ENCODE data around the gene CCDC3.
"Not testable (repeated sequence)": the region's sequence is repeated elsewhere in the genome, so short reads cannot be mapped to it uniquely, and the experiment has no call there.

The CCDC3 gene

DNA sequence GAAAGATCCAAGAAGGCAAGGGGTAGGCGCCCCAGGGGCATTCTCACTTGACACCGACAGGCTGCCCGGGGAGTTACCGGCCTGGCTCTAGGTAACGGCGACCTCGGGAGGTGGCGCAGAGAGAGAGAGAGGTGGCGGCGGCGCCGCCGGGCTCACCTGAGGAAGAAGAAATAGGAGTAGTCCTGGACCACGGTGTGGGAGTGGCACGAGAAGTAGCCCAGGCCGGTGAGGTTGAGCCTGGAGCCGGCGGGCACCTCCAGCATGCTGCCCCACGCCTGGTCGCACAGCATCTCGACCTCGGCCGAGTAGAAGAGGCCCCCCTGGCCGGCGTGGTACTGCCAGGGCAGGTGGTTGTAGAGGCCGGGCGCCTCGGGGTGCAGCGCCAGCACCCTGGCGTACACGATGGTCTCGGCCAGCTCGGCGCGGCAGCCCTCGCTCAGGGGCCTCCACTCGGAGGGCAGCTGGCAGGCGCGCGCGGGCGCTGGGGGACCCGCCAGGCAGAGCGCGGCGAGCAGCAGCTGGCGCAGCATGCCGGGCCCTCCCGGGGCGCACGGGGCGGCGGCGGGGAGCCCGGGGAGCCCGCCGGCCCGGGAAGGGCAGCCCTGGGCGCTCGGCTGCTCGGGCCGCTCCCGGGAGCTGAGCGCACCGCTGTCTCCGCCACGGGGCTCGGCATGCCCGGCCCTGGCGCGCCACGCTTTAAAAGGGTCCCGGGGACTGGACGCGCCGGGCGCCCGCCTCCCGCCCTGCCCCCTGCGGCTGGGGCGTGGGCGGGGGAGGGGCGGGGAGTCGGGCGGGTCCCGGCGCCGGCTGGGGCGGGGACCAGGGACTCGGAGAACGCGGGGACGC lies at the start of gene CCDC3:
Gene CCDC3, minus strand, starts transcription at position 673 of the 846 bp plus-strand sequence. Its CDS starts 143 bp downstream, at position 530.
- Mint-ChIP-seq H3K36me3 (no peaks in the 10 kb centered on the region), H3K9me3 (no peaks in the 10 kb centered on the region), H3K4me3 (peak within 1 kb of the TSS; percentile 60), H3K27ac (no peak within 1 kb of the TSS), H3K4me1 (peaks cover 7% of the 10 kb centered on the region)
- ATAC-seq (peak; percentile 36), DNase-seq (ENCODE audit: low spot score in 2 of 2) (no peak)

DNA sequence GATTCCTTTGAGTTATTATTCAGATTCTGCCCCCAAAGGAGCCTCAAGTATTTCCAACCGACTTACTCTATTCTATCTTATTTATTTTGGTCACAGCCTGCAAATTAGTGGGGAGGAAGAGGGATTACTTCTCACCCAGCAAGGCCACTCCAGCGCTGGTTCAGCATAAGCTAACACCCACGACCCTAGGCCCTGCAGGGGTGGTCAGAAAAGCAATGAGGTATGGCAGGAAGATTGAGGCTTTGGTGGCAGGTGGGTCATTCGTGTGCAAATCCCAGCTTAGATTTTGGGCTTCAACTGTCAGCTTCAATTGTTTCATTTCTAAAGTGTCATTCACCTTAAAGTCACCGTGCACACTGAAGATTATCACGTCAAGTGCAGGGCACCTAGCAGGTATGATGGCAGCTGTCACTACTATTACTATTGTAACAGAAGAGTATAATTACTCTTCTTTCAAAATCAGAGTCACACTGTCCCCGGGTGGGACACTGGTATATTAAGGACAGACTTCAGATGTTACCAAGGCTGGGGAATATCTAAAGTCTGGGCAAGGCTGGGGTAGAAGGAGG lies 49.7 kb upstream of the CCDC3 start:
- no peaks in the 10 kb centered on the region for H3K9me3 Mint-ChIP-seq
- no peaks in the 10 kb centered on the region for H3K36me3 Mint-ChIP-seq
- no peak for DNase-seq (ENCODE audit: low spot score in 2 of 2)
- H3K4me1 Mint-ChIP-seq: peaks cover 10% of the 10 kb centered on the region
- H3K4me3 Mint-ChIP-seq: no peak overlapping the region
- no peak for ATAC-seq
- no peak overlapping the region for H3K27ac Mint-ChIP-seq

DNA sequence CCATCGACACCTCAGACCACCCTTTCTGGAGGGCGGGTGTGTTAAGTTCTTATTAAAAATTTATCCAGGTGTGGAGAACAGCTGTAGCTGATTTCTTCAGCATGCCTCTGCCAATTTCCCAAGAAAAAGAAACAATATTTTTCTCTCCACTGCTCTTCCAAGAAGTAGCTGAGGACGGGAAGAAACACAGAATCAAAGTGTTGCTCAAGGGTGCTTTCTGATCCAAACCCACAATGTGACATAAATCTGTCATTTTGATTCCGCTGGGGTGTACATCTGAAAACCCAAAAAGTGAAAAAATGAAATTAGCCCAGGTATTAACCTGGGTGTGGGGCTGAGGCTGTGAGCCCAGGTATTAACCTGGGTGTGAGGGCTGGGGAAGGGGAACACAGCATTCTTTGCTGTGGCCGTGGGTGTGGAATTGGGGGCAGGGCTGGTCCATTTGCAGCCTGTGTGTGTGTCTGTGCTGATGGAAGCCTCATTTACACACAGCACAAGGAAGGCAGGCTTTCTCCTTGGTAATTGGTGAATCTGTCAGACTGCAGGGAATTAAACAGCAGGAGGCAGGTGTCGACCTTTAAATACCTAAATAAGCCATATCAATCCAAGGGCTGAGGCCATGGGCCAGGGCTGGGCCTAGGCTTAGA lies 48.4 kb upstream of the CCDC3 start:
- DNase-seq (ENCODE audit: low spot score in 2 of 2) (no peak), ATAC-seq (no peak)
- Mint-ChIP-seq H3K36me3 (no peaks in the 10 kb centered on the region), H3K4me3 (no peak overlapping the region), H3K27ac (no peak overlapping the region), H3K9me3 (no peaks in the 10 kb centered on the region), H3K4me1 (peaks cover 9% of the 10 kb centered on the region)

GRCh38 chr10:13048762-13049161 lies 47.2 kb upstream of the CCDC3 start:
- no peak overlapping the region for H3K4me3 Mint-ChIP-seq
- ATAC-seq (no peak), DNase-seq (ENCODE audit: low spot score in 2 of 2) (no peak)
- H3K36me3 Mint-ChIP-seq: no peaks in the 10 kb centered on the region
- no peaks in the 10 kb centered on the region for H3K9me3 Mint-ChIP-seq
- H3K4me1 Mint-ChIP-seq: no peaks in the 10 kb centered on the region
- no peak overlapping the region for H3K27ac Mint-ChIP-seq

DNA sequence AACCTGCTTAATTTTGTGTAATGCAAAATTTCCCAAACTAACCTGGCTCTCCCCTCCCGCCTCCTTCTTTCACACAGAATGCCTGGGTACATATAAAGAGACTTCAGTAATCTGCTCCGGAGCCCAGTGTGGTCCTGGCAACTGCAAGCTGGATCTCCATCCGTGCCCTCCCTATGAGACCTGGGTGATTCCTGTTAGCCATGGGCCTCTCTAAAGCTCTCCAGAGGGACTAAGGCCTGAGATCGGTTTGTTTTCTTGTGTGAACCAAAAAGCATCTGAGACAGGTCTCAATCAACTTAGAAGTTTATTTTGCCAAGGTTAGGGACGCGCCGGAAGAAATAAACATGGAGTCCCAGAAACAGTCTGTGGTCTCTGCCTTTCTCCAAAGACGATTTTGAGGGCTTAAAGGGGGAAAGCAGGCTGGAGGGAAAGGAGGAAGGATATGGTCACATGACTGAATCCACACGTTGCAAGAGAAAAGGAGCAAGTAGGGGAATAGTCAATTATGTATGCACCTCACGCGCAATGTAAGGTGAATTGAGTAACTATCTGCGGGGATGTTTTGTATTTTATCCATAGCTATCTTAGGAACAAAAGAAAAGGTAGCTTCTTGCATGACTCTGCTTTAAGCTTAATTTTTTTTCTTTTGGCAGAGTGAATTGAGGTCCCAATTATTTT lies 46.2 kb upstream of the CCDC3 start:
- ATAC-seq (no peak), DNase-seq (ENCODE audit: low spot score in 2 of 2) (no peak)
- Mint-ChIP-seq H3K9me3 (no peaks in the 10 kb centered on the region), H3K27ac (no peak overlapping the region), H3K4me3 (no peak overlapping the region), H3K36me3 (no peaks in the 10 kb centered on the region), H3K4me1 (no peaks in the 10 kb centered on the region)

DNA sequence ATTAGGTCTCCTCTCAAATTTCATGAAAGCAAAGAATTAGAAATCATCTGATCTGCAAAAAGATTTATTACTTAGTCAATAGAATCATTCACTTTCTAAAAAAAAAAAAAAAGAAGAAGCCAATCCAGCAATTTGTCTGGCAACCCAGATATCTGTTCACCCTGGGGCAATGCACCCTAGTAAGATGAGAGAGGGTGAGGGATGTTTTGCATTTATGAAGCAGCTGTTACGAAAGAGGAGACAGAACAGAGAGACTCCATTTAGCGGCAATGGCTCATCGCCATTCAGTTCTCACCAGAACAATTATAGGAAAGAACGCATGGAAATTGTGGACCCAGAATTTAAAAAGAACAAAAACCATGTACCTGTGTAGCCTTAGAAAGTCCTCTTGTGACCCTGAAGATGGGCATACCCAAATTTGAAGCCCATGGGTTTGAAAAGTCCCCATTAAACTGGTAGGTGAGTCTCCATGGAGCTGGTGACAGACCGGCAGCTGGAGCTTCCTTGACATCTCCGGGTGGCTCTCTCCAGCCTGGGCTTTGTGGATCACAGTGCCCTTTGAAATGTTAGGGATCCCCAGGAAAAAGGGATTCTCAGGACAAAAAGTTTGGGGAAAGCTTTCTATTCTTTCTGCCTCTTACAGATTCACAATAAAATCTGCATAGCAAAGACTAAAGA lies 45.5 kb upstream of the CCDC3 start:
- no peaks in the 10 kb centered on the region for H3K9me3 Mint-ChIP-seq
- no peak overlapping the region for H3K27ac Mint-ChIP-seq
- ATAC-seq (no peak), DNase-seq (ENCODE audit: low spot score in 2 of 2) (no peak)
- no peaks in the 10 kb centered on the region for H3K36me3 Mint-ChIP-seq
- H3K4me3 Mint-ChIP-seq: no peak overlapping the region
- no peaks in the 10 kb centered on the region for H3K4me1 Mint-ChIP-seq

- Mint-ChIP-seq H3K9me3 (no peaks in the 10 kb centered on the region), H3K36me3 (no peaks in the 10 kb centered on the region), H3K4me1 (no peaks in the 10 kb centered on the region), H3K27ac (no peak overlapping the region), H3K4me3 (no peak overlapping the region)
- no peak for ATAC-seq
- DNase-seq (ENCODE audit: low spot score in 2 of 2): no peak
Measured at GRCh38 chr10:13043520-13043919, 42.0 kb upstream of the CCDC3 start.

GRCh38 chr10:13039761-13040160 lies 38.2 kb upstream of the CCDC3 start:
- no peaks in the 10 kb centered on the region for H3K36me3 Mint-ChIP-seq
- no peaks in the 10 kb centered on the region for H3K9me3 Mint-ChIP-seq
- H3K4me3 Mint-ChIP-seq: no peak overlapping the region
- DNase-seq (ENCODE audit: low spot score in 2 of 2): no peak
- no peak for ATAC-seq
- no peaks in the 10 kb centered on the region for H3K4me1 Mint-ChIP-seq
- H3K27ac Mint-ChIP-seq: no peak overlapping the region

- Mint-ChIP-seq H3K9me3 (no peaks in the 10 kb centered on the region), H3K4me3 (no peak overlapping the region), H3K4me1 (no peaks in the 10 kb centered on the region), H3K27ac (no peak overlapping the region), H3K36me3 (no peaks in the 10 kb centered on the region)
- DNase-seq (ENCODE audit: low spot score in 2 of 2): no peak
- no peak for ATAC-seq
Measured at GRCh38 chr10:13038391-13038790, 36.9 kb upstream of the CCDC3 start.

- no peaks in the 10 kb centered on the region for H3K36me3 Mint-ChIP-seq
- H3K4me1 Mint-ChIP-seq: no peaks in the 10 kb centered on the region
- H3K27ac Mint-ChIP-seq: no peak overlapping the region
- ATAC-seq: no peak
- H3K4me3 Mint-ChIP-seq: no peak overlapping the region
- no peak for DNase-seq (ENCODE audit: low spot score in 2 of 2)
- H3K9me3 Mint-ChIP-seq: no peaks in the 10 kb centered on the region
Measured at GRCh38 chr10:13037832-13038231, 36.3 kb upstream of the CCDC3 start.

DNA sequence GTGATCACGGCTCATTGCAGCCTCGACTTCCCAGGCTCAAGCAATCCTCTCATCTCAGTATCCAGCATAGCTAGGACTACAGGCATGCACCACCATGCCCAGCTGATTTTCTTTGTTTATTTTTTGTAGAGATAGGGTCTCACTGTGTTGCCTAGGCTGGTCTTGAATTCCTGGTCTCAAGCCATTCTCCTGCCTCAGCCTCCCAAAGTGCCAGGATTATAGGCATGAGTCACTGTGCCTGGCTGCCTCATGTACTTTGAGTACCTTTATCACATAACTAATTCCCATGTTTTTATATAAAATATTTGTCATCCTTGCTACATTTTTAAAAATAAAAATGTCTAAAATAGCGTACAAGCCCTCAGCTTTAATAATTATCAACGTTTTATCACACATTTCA lies 35.3 kb upstream of the CCDC3 start:
- H3K9me3 Mint-ChIP-seq: no peaks in the 10 kb centered on the region
- H3K4me1 Mint-ChIP-seq: no peaks in the 10 kb centered on the region
- H3K27ac Mint-ChIP-seq: no peak overlapping the region
- DNase-seq (ENCODE audit: low spot score in 2 of 2) (no peak), ATAC-seq (no peak)
- no peaks in the 10 kb centered on the region for H3K36me3 Mint-ChIP-seq
- no peak overlapping the region for H3K4me3 Mint-ChIP-seq

DNA sequence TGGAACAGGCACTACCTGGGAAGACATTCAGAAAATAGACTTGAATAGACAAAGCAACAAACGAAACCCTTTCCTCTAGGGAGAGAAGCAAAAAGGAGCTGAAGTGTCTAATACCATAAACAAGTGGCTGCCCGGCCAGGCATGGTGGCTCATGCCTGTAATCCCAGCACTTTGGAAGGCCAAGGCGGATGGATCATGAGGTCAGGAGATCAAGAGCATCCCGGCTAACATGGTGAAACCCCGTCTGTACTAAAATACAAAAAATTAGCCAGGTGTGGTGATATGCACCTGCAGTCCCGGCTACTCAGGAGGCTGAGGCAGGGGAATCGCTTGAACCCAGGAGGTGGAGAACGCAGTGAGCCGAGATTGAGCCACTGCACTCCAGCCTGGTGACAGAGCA lies 34.2 kb upstream of the CCDC3 start:
- not testable (repeated sequence) for H3K4me3 Mint-ChIP-seq; DNase-seq (ENCODE audit: low spot score in 2 of 2); H3K27ac Mint-ChIP-seq; ATAC-seq; H3K9me3 Mint-ChIP-seq; H3K36me3 Mint-ChIP-seq; H3K4me1 Mint-ChIP-seq

- peaks cover 7% of the 10 kb centered on the region for H3K9me3 Mint-ChIP-seq
- no peak for DNase-seq (ENCODE audit: low spot score in 2 of 2)
- no peak overlapping the region for H3K27ac Mint-ChIP-seq
- no peaks in the 10 kb centered on the region for H3K36me3 Mint-ChIP-seq
- no peaks in the 10 kb centered on the region for H3K4me1 Mint-ChIP-seq
- H3K4me3 Mint-ChIP-seq: no peak overlapping the region
- ATAC-seq: no peak
Measured at GRCh38 chr10:13026873-13027272, 25.4 kb upstream of the CCDC3 start.

DNA sequence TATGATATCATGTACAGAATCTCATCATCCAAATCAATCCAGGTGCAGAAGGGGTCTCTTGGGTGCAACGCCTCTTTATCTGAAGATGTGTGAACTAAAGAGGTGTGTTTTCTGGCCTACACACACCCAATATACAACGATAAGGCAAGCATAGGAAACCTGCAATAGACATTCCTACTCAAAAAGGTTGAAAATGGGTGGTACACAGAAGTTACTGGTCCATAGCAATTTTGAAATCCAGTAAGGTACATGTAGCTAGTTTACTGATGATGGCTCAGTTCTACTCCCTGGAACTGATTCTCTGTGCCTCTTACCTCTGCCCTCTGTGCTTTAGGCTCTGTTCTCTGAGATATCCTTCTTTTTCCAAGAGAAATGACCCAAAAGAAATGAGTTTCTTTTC lies 22.2 kb upstream of the CCDC3 start:
- Mint-ChIP-seq H3K9me3 (peaks cover 7% of the 10 kb centered on the region), H3K27ac (no peak overlapping the region), H3K36me3 (no peaks in the 10 kb centered on the region), H3K4me3 (no peak overlapping the region), H3K4me1 (no peaks in the 10 kb centered on the region)
- ATAC-seq (no peak), DNase-seq (ENCODE audit: low spot score in 2 of 2) (no peak)

GRCh38 chr10:13019280-13019679 lies 17.8 kb upstream of the CCDC3 start:
- Mint-ChIP-seq H3K9me3 (peaks cover 3% of the 10 kb centered on the region), H3K36me3 (no peaks in the 10 kb centered on the region), H3K4me3 (no peak overlapping the region), H3K27ac (no peak overlapping the region), H3K4me1 (no peaks in the 10 kb centered on the region)
- ATAC-seq (peak; percentile 44), DNase-seq (ENCODE audit: low spot score in 2 of 2) (no peak)

Data from stimulated activated effector memory CD8-positive, alpha-beta T cell treated with anti-CD3 and anti-CD28 coated beads, Interleukin-12 subunit alpha, Interleukin-12 subunit beta, amount 100 ng/mL, for 72 hours (primary cell).